ENCODE measurements around the gene DPY19L1.
"Not testable (repeated sequence)": the region's sequence is repeated elsewhere in the genome, so short reads cannot be mapped to it uniquely, and the experiment has no call there.

Gene DPY19L1

GRCh38 chr7:34931739-34932138 is 105.5 kb downstream of the DPY19L1 start:
- no peak for DNase-seq (ENCODE audit: low read depth)
- no peak overlapping the region for H3K4me3 ChIP-seq (ENCODE audit: low read depth, low read length)
- TF ChIP-seq CTCF (IDR thresholded peaks at IDR 0.05; ENCODE audit: low read depth, low read length, missing control alignments) = no peak
- in situ Hi-C loops (cut with HindIII; ENCODE audit: low sequenced_read_pairs) = no loop called here

GRCh38 chr7:34929783-34930182 is 107.5 kb downstream of the DPY19L1 start:
- in situ Hi-C loops (cut with HindIII; ENCODE audit: low sequenced_read_pairs); H3K4me3 ChIP-seq (ENCODE audit: low read depth, low read length); DNase-seq (ENCODE audit: low read depth): not testable (repeated sequence)

- TF ChIP-seq CTCF (IDR thresholded peaks at IDR 0.05; ENCODE audit: low read depth, low read length, missing control alignments) = no peak
- in situ Hi-C loops (cut with HindIII; ENCODE audit: low sequenced_read_pairs) = no loop called here
- no peak overlapping the region for H3K4me3 ChIP-seq (ENCODE audit: low read depth, low read length)
- no peak for DNase-seq (ENCODE audit: low read depth)
Observed at GRCh38 chr7:34928560-34928959, 108.7 kb downstream of the DPY19L1 start.

GRCh38 chr7:34928052-34928451 is 109.2 kb downstream of the DPY19L1 start:
- in situ Hi-C loops (cut with HindIII; ENCODE audit: low sequenced_read_pairs) = no loop called here
- H3K4me3 ChIP-seq (ENCODE audit: low read depth, low read length) = no peak overlapping the region
- no peak for DNase-seq (ENCODE audit: low read depth)
- TF ChIP-seq CTCF (IDR thresholded peaks at IDR 0.05; ENCODE audit: low read depth, low read length, missing control alignments) = peak; percentile 49

- DNase-seq (ENCODE audit: low read depth); in situ Hi-C loops (cut with HindIII; ENCODE audit: low sequenced_read_pairs); H3K4me3 ChIP-seq (ENCODE audit: low read depth, low read length): not testable (repeated sequence)
Observed at GRCh38 chr7:34920470-34920869, 116.8 kb downstream of the DPY19L1 start.

- DNase-seq (ENCODE audit: low read depth); H3K4me3 ChIP-seq (ENCODE audit: low read depth, low read length); in situ Hi-C loops (cut with HindIII; ENCODE audit: low sequenced_read_pairs): not testable (repeated sequence)
Observed at GRCh38 chr7:34919038-34919437, 118.2 kb downstream of the DPY19L1 start.

- DNase-seq (ENCODE audit: low read depth) = peak; percentile 20
- H3K4me3 ChIP-seq (ENCODE audit: low read depth, low read length); in situ Hi-C loops (cut with HindIII; ENCODE audit: low sequenced_read_pairs): not testable (repeated sequence)
Observed at GRCh38 chr7:34918198-34918861, 119.0 kb downstream of the DPY19L1 start.

- in situ Hi-C loops (cut with HindIII; ENCODE audit: low sequenced_read_pairs); H3K4me3 ChIP-seq (ENCODE audit: low read depth, low read length); DNase-seq (ENCODE audit: low read depth): not testable (repeated sequence)
Observed at GRCh38 chr7:34917515-34917914, 119.8 kb downstream of the DPY19L1 start.

GRCh38 chr7:34916267-34916666 is 121.0 kb downstream of the DPY19L1 start:
- DNase-seq (ENCODE audit: low read depth) = no peak
- in situ Hi-C loops (cut with HindIII; ENCODE audit: low sequenced_read_pairs) = no loop called here
- no peak for TF ChIP-seq CTCF (IDR thresholded peaks at IDR 0.05; ENCODE audit: low read depth, low read length, missing control alignments)
- H3K4me3 ChIP-seq (ENCODE audit: low read depth, low read length) = no peak overlapping the region
